Gastrocnemius medialis (tissue), 4 donors: ENCODE measurements around the gene NUP43. TPM values are rescaled to one million over a fixed set of nuclear protein-coding genes. Genes with fewer than 3 reads are reported as not detected.
"Not testable (repeated sequence)": the region's sequence is repeated elsewhere in the genome, so short reads cannot be mapped to it uniquely, and the experiment has no call there.

Source experiments
- ATAC-seq, 2 donors: fragments of 150-250 bp; one replicate each; pipeline ENCODE4 v1.9.1; 2016
- DNase-seq, 2 donors: peaks; one replicate each; pipeline ENCODE4 v3.0.0-alpha.2; 2019
- H3K27ac ChIP-seq, 4 donors: fragments of 200-600 bp; sonication (generic); 1 replicate in 1 of 4; 2 replicates in 3 of 4; pipeline ENCODE4 v1.5.1; 2016 to 2018; ENCODE audit warnings: mild to moderate bottlenecking in 2 of 4, moderate library complexity in 1 of 4
- H3K27me3 ChIP-seq, 3 donors: fragments of 200-600 bp; sonication (generic) in 2 of 3; 1 replicate in 1 of 3; 2 replicates in 2 of 3; pipeline versions ENCODE4 v1.5.1 to v1.6.0; 2016 to 2019; ENCODE audit warnings: mild to moderate bottlenecking in 1 of 3, moderate library complexity in 1 of 3
- H3K36me3 ChIP-seq, 2 donors: fragments of 200-600 bp; sonication (generic) in 1 of 2; one replicate each; pipeline ENCODE4 v1.5.1; 2017 to 2018
- H3K4me1 ChIP-seq, 2 donors: fragments of 200-600 bp; sonication (generic) in 1 of 2; one replicate each; pipeline ENCODE4 v1.5.1; 2016 to 2017; ENCODE audit warnings: mild to moderate bottlenecking in 2 of 2
- H3K4me3 ChIP-seq, 4 donors: fragments of 200-600 bp; sonication (generic) in 3 of 4; 1 replicate in 1 of 4; 2 replicates in 3 of 4; pipeline ENCODE4 v1.5.1; 2016 to 2019; ENCODE audit warnings: mild to moderate bottlenecking in 2 of 4
- H3K9me3 ChIP-seq, 3 donors: fragments of 200-600 bp; sonication (generic) in 2 of 3; 1 replicate in 1 of 3; 2 replicates in 2 of 3; pipeline ENCODE4 v1.5.1; 2016 to 2019
- POLR2A ChIP-seq, 2 donors: fragments of 450-650 bp; IDR thresholded peaks; one replicate each; pipeline ENCODE4 v1.6.1; 2017; ENCODE audit warnings: antibody characterized with exemption in 2 of 2, mild to moderate bottlenecking in 2 of 2, moderate library complexity in 2 of 2
- in situ Hi-C, 4 donors: fragments of 200-750 bp; cut with MboI; loops; one replicate each; pipeline versions ENCODE4 v1.15.0 to v1.8.0; 2017; ENCODE audit warnings: low sequenced_read_pairs in 4 of 4
- intact Hi-C: fragments of 100-400 bp; cut with DNase I; formaldehyde crosslinking; loops from one replicate; pipeline ENCODE4 v1.15.1; 2023; ENCODE audit warnings: low total_unique reads
- total RNA-seq, 4 donors: library from RNA; depleted of rRNA; stranded (reverse); fragments of >200 nt; gene quantifications; one replicate each; pipeline versions ENCODE4 v1.1.0 to v1.2.3, GENCODE V29; 2016
- TF ChIP-seq, protein P1 (sequence below), 5 experiments: fragments of 450-650 bp in 3 of 5; fragments of 200-600 bp in 2 of 5; sonication (generic) in 2 of 5; IDR thresholded peaks in 4 of 5; conservative IDR thresholded peaks in 1 of 5; 1 replicate in 4 of 5; 2 replicates in 1 of 5; pipeline ENCODE4 v1.5.1; 2016 to 2019; ENCODE audit warnings: antibody characterized with exemption in 5 of 5, mild to moderate bottlenecking in 3 of 5, moderate library complexity in 3 of 5

Gene NUP43
- total RNA-seq, 4 donors from 2014 or later: 15.0 to 42.0 (median 16.7) TPM

DNA sequence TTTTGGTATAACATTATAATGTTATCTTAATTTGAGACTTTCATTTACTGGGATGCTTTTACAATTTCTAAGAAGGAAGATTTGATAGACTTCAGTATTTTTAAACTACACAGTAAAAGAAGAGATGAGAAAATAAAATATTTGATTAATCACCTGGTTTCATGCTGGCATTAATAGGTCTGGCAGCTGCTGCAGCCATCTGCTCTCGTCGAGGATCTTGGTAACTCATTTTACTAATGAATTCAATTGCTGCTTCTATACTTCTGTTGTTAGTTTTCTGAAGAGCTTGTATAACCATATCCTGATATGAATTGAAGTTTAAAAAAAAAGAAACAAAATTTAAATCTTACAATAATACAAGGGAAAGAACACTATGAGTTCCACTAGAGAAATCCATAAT is 51.4 kb downstream of the NUP43 start:
- Histone ChIP-seq H3K9me3 (no peaks in the 10 kb centered on the region), H3K36me3 (peaks cover 0 to 16% of the 10 kb centered on the region in 2 donors), H3K4me3 (no peak overlapping the region), H3K27ac (no peak overlapping the region), H3K4me1 (no peaks in the 10 kb centered on the region), H3K27me3 (no peaks in the 10 kb centered on the region)
- intact Hi-C loops (no loop called here), in situ Hi-C loops (no loop called here)
- TF ChIP-seq, protein P1, sequence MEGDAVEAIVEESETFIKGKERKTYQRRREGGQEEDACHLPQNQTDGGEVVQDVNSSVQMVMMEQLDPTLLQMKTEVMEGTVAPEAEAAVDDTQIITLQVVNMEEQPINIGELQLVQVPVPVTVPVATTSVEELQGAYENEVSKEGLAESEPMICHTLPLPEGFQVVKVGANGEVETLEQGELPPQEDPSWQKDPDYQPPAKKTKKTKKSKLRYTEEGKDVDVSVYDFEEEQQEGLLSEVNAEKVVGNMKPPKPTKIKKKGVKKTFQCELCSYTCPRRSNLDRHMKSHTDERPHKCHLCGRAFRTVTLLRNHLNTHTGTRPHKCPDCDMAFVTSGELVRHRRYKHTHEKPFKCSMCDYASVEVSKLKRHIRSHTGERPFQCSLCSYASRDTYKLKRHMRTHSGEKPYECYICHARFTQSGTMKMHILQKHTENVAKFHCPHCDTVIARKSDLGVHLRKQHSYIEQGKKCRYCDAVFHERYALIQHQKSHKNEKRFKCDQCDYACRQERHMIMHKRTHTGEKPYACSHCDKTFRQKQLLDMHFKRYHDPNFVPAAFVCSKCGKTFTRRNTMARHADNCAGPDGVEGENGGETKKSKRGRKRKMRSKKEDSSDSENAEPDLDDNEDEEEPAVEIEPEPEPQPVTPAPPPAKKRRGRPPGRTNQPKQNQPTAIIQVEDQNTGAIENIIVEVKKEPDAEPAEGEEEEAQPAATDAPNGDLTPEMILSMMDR (IDR thresholded peaks at IDR 0.05 in 4 of 5, conservative IDR thresholded peaks at IDR 0.05 in 1 of 5): no peak
- no peak for TF ChIP-seq POLR2A (IDR thresholded peaks at IDR 0.05)
- DNase-seq (no peak), ATAC-seq (no peak)

DNA sequence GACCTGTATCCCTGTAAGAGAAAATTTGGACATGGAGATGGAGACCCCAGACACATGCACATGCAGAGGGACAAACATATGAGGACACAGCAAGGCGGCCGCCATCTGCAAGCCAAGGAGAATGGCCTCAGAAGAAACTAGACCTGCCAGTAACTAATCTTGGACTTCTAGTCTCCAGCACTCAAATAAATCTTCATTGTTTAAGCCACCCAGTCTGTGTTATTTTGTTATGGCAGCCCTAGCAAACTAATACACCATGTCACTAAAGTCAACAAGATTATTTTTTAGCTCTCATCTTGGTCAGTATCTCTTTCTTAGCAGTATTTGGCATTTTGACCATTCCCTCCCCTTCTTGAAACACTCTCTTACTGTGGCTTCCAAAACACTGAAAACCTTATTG is 55.1 kb downstream of the NUP43 start:
- no peaks in the 10 kb centered on the region for H3K9me3 ChIP-seq
- DNase-seq: no peak
- TF ChIP-seq, protein P1 (IDR thresholded peaks at IDR 0.05 in 4 of 5, conservative IDR thresholded peaks at IDR 0.05 in 1 of 5): no peak
- TF ChIP-seq POLR2A (IDR thresholded peaks at IDR 0.05): no peak
- intact Hi-C loops (no loop called here), in situ Hi-C loops (no loop called here)
- no peak for ATAC-seq
- H3K27me3 ChIP-seq: no peaks in the 10 kb centered on the region
- no peak overlapping the region for H3K4me3 ChIP-seq
- no peak overlapping the region for H3K27ac ChIP-seq
- peaks cover 0 to 16% of the 10 kb centered on the region in 2 donors for H3K36me3 ChIP-seq
- H3K4me1 ChIP-seq: peaks cover 6 to 8% of the 10 kb centered on the region in 2 donors

DNA sequence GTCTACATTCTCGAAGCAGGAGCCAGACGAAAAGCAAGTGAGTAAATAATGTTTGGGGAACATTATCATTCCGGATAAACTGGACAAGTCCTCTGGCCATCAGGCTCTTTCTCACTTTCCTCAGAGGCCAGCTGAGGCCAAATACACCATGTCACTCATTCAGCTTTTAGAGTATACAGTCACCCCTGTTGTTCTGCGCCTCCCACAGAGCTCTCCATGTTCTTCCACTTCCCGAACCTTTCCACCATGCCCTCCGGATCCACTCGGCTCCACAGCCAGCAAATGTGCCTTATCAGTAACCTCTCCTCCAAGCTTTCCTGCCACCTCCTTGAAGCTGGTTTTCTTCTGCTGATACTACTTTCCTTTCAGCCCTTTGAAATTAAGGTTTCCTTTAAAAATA is 60.1 kb downstream of the NUP43 start:
- Histone ChIP-seq H3K9me3 (no peaks in the 10 kb centered on the region), H3K36me3 (no peaks in the 10 kb centered on the region), H3K4me3 (no peak overlapping the region), H3K4me1 (peaks cover 20 to 24% of the 10 kb centered on the region in 2 donors), H3K27me3 (no peaks in the 10 kb centered on the region), H3K27ac (peak overlapping the region; percentile 37 to 81 (median 64))
- DNase-seq (peak in 1 of 2 donors; percentile 17), ATAC-seq (peak; percentile 34 to 37)
- intact Hi-C loops: no loop called here
- TF ChIP-seq, protein P1 (IDR thresholded peaks at IDR 0.05 in 4 of 5, conservative IDR thresholded peaks at IDR 0.05 in 1 of 5): no peak
- no peak for TF ChIP-seq POLR2A (IDR thresholded peaks at IDR 0.05)
- in situ Hi-C loops: no loop called here

DNA sequence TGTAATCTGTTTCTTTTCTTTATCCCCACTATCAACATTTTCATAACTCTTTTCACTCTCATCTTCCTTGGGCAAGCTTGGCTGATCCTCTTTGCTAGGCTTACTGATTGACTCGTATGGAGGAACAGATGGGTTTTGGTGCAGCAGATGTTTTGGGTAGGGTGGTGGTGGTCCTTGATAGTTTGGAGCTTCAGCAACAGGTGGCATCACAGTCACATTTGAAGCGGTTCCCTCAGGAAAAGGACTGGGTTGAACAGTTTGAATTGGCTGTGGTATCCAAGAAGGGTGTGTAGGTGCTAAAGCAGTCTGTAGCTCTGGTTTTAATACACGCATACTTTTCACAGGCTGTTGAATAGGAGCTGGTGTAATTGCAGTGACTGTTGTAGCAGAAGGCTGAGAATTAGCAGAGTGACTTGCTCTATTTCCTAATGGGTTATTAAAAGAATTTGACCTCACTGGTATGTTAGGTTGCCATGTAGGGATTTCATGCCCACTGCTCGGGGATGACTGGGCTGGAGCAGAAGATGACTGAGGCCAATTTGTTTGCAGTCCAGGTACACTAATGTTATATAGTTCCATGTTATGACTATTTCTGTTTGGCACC is 63.0 kb downstream of the NUP43 start:
- DNase-seq (peak; percentile 6 to 66), ATAC-seq (peak; percentile 95 to 99)
- Histone ChIP-seq H3K27ac (peak overlapping the region; percentile 77 to 84 (median 82)), H3K9me3 (no peaks in the 10 kb centered on the region), H3K4me3 (no peak overlapping the region), H3K27me3 (no peaks in the 10 kb centered on the region), H3K36me3 (peaks cover 0 to 5% of the 10 kb centered on the region in 2 donors), H3K4me1 (peaks cover 31 to 40% of the 10 kb centered on the region in 2 donors)
- in situ Hi-C loops: no loop called here
- intact Hi-C loops: loop anchor here (2.0 kb wide), 1 partner anchor 35 kb away; the partner anchor contains the start of gene KATNA1
- TF ChIP-seq, protein P1 (IDR thresholded peaks at IDR 0.05 in 4 of 5, conservative IDR thresholded peaks at IDR 0.05 in 1 of 5): no peak
- no peak for TF ChIP-seq POLR2A (IDR thresholded peaks at IDR 0.05)

DNA sequence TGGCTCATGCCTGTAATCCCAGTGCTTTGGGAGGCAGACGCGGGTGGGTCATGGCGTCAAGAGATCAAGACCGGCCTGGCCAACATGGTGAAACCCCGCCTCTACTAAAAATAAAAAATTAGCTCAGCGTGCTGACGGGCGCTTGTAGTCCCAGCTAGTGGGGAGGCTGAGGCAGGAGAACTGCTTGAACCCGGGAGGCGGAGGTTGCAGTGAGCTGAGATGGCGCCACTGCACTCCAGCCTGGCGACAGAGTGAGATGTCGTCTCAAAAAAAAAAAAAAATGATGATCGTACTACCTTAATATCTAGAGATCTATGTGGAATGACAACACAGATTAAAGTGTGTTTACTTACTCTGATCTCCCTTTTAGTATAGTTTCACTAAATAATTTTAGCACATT is 64.5 kb downstream of the NUP43 start:
- in situ Hi-C loops, H3K9me3 ChIP-seq, ATAC-seq, H3K27me3 ChIP-seq, DNase-seq, H3K4me3 ChIP-seq: not testable (repeated sequence)
- H3K36me3 ChIP-seq: peaks cover 0 to 10% of the 10 kb centered on the region in 2 donors
- peak overlapping the region; percentile 77 to 84 (median 82) for H3K27ac ChIP-seq
- intact Hi-C loops: loop anchor here (2.0 kb wide), 1 partner anchor 33 kb away; the partner anchor contains the start of gene KATNA1
- peaks cover 31 to 39% of the 10 kb centered on the region in 2 donors for H3K4me1 ChIP-seq
